Gastroesophageal sphincter (tissue), 4 donors: ENCODE results near the gene CAPZA2. TPM values are rescaled to one million over a fixed set of nuclear protein-coding genes. Genes with fewer than 3 reads are reported as not detected.
A peak's percentile ranks its signal among the peaks of the same experiment; 100 is the strongest.

Experiments used
- ATAC-seq: fragments of 150-250 bp; one replicate; pipeline ENCODE4 v1.9.1; 2016; ENCODE audit warnings: mild to moderate bottlenecking, moderate library complexity
- H3K27ac ChIP-seq, 4 donors: fragments of 200-600 bp; sonication (generic) in 3 of 4; 1 replicate in 3 of 4; 2 replicates in 1 of 4; pipeline ENCODE4 v1.5.1; 2016 to 2019
- H3K27me3 ChIP-seq: fragments of 200-600 bp; sonication (generic); one replicate; pipeline ENCODE4 v1.5.1; 2019
- H3K36me3 ChIP-seq, 2 donors: fragments of 200-600 bp; sonication (generic); one replicate each; pipeline ENCODE4 v1.5.1; 2019; ENCODE audit warnings: control low read depth in 1 of 2
- H3K4me1 ChIP-seq, 3 donors: fragments of 200-600 bp; sonication (generic); 1 replicate in 2 of 3; 2 replicates in 1 of 3; pipeline ENCODE4 v1.5.1; 2016 to 2019; ENCODE audit warnings: control low read depth in 2 of 3
- H3K4me3 ChIP-seq, 2 donors: fragments of 200-600 bp; sonication (generic); one replicate each; pipeline ENCODE4 v1.5.1; 2019; ENCODE audit warnings: mild to moderate bottlenecking in 1 of 2, moderate library complexity in 1 of 2
- H3K9me3 ChIP-seq, 3 donors: fragments of 200-600 bp; sonication (generic); one replicate each; pipeline ENCODE4 v1.5.1; 2017 to 2019; ENCODE audit warnings: control low read depth in 2 of 3
- EP300 ChIP-seq: sonication (generic); formaldehyde crosslinking; IDR thresholded peaks from one replicate; pipeline ENCODE4 v1.6.1; 2017; ENCODE audit warnings: antibody characterized with exemption, mild to moderate bottlenecking
- POLR2A ChIP-seq, 2 donors: fragments of 450-650 bp; IDR thresholded peaks; one replicate each; pipeline ENCODE4 v1.6.1; 2017; ENCODE audit warnings: antibody characterized with exemption in 2 of 2, mild to moderate bottlenecking in 2 of 2, moderate library complexity in 1 of 2
- POLR2AphosphoS5 ChIP-seq: sonication (generic); formaldehyde crosslinking; IDR thresholded peaks from one replicate; pipeline ENCODE4 v1.6.1; 2017; ENCODE audit warnings: antibody characterized with exemption
- WGBS, 2 donors: methylation state at CpG; one replicate each; pipeline ENCODE4 v1.1.5; 2018; ENCODE audit warnings: low coverage in 1 of 2; 5-methylcytosine and 5-hydroxymethylcytosine counted together
- total RNA-seq, 4 donors: library from RNA; depleted of rRNA; stranded (reverse); fragments of >200 nt; gene quantifications; one replicate each; pipeline ENCODE4 v1.1.0, GENCODE V29; 2016
- TF ChIP-seq, protein P1 (sequence below), 4 experiments: fragments of 200-600 bp in 2 of 4; fragments of 450-650 bp in 2 of 4; sonication (generic) in 1 of 4; IDR thresholded peaks; one replicate each; pipeline ENCODE4 v1.5.1; 2017 to 2019; ENCODE audit warnings: antibody characterized with exemption in 4 of 4, mild to moderate bottlenecking in 2 of 4, moderate library complexity in 2 of 4

CAPZA2 gene
- total RNA-seq, 4 donors from 2014 or later, result 171 to 275 (median 201) TPM

DNA sequence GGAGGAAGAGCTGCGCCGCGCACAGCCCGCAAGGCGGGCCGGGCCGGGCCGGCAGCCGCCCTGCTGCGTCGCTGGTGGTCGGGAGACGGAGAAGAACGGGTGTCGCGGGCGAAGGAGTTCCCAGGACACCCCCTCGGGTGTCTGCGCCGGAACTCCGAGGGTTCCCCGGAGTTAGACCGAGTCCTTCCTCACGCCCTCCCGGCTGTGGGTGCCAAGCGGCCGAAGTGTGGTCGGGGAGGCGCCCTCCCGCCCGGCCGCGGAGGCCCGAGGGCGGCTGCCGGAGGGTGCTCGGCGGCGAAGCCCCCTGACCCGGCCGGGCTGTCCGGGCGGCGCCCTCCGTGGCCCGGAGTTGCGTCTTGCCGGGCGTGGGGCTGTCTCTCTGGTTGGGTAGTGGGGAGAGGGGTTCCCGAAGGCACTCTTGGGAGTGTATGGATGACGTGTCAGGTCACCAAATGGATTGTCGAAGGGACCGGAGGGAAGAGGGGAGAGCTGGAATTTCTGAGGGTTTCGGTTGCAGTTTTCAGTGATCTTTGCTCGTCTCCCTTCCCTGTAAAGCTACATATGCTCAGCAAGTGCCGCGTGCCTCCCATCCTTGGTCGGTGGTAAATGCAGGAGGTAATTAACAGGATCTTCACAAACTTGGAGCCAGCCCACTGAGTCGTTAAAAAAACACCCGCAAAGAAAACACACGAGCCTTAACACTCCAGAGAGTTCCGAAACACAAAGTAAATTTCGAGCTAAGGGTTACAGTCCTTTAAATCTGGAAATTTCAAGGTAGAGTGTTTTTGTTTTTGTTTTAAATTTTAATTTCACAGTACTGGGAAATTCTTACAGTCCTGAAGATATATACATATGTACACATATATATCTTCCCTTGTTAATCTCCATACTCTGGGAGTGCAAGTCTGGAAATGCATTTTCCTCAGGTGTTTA is 91.8 kb downstream of the CAPZA2 start:
- Histone ChIP-seq H3K9me3 (no peaks in the 10 kb centered on the region), H3K27ac (peak overlapping the region; percentile 84 to 100 (median 98)), H3K4me3 (peak overlapping the region; percentile 54 to 86), H3K36me3 (no peaks in the 10 kb centered on the region), H3K27me3 (no peaks in the 10 kb centered on the region), H3K4me1 (peaks cover 4 to 41% (median 17%) of the 10 kb centered on the region in 3 donors)
- WGBS, 2 donors, result 0 to 1% methylated on average over 5 to 7 of the region's 63 CpGs
- peak in 1 of 2 donors; percentile 74 for TF ChIP-seq POLR2A (IDR thresholded peaks at IDR 0.05)
- no peak for TF ChIP-seq EP300
- TF ChIP-seq, protein P1, sequence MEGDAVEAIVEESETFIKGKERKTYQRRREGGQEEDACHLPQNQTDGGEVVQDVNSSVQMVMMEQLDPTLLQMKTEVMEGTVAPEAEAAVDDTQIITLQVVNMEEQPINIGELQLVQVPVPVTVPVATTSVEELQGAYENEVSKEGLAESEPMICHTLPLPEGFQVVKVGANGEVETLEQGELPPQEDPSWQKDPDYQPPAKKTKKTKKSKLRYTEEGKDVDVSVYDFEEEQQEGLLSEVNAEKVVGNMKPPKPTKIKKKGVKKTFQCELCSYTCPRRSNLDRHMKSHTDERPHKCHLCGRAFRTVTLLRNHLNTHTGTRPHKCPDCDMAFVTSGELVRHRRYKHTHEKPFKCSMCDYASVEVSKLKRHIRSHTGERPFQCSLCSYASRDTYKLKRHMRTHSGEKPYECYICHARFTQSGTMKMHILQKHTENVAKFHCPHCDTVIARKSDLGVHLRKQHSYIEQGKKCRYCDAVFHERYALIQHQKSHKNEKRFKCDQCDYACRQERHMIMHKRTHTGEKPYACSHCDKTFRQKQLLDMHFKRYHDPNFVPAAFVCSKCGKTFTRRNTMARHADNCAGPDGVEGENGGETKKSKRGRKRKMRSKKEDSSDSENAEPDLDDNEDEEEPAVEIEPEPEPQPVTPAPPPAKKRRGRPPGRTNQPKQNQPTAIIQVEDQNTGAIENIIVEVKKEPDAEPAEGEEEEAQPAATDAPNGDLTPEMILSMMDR (IDR thresholded peaks at IDR 0.05), result no peak
- peak; percentile 18 for TF ChIP-seq POLR2AphosphoS5
- peak; percentile 65 for ATAC-seq

DNA sequence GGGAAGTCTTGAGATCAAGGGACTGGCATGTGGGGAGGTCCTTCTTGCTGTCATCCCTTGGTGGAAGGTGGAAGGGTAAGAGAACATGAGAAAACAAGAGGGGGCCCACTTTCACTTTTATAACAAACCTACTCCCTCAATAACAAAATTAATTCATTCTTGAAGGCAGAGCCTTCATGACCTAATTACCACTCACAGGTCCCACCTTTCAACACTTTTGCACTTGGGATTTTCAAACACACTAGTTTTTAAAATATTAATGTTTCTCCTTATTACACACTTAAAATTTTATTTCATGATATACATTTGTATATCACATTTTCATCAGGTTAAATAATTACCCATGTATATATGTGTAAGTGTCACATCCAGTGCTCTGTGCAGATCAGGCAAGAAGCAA is 93.0 kb downstream of the CAPZA2 start:
- H3K27me3 ChIP-seq, result no peaks in the 10 kb centered on the region
- no peak for ATAC-seq
- peak overlapping the region; percentile 84 to 100 (median 98) for H3K27ac ChIP-seq
- no peaks in the 10 kb centered on the region for H3K36me3 ChIP-seq
- H3K9me3 ChIP-seq, result no peaks in the 10 kb centered on the region
- TF ChIP-seq POLR2AphosphoS5 (no peak), POLR2A (IDR thresholded peaks at IDR 0.05) (no peak), EP300 (no peak)
- TF ChIP-seq, protein P1 (IDR thresholded peaks at IDR 0.05), result no peak
- peaks cover 4 to 41% (median 17%) of the 10 kb centered on the region in 3 donors for H3K4me1 ChIP-seq
- peak overlapping the region; percentile 54 to 86 for H3K4me3 ChIP-seq

DNA sequence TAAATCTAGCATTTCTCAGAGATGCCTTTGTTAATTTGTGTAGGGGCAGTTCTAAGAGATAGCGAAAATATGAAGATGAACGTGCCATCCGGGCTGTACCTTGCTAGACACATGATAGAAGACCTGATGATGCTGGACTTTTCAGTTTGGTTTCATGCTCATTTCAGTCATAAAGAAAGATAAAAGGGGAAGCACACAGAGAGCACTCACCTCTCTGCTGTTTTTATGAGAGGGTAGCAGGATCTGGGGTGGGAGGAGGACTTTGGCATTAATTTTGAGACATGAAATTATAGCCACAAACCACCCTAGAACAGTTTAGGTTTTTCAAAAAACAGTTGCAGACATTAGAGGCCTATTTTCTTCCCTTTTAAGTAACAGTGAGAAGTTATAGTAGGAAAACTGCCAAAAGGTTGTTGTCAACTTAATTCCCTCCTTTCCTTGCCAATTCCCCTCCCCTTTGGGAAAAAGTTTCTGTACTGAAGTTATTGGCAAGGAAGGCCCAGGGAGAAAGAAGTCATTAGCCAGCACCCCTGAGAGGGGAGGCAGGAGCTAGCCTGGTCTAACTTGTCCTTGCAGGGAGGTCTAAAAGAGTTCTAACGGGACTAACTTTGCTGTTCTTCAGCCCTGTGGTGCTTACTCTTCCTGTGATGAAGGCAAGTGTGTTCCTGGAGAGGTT is 93.6 kb downstream of the CAPZA2 start:
- H3K4me3 ChIP-seq, result no peak overlapping the region
- 37 to 41% methylated on average over 4 of the region's 4 CpGs for WGBS, 2 donors
- no peaks in the 10 kb centered on the region for H3K36me3 ChIP-seq
- H3K9me3 ChIP-seq, result no peaks in the 10 kb centered on the region
- TF ChIP-seq POLR2AphosphoS5, result no peak
- no peak for TF ChIP-seq EP300
- TF ChIP-seq, protein P1 (IDR thresholded peaks at IDR 0.05), result no peak
- TF ChIP-seq POLR2A (IDR thresholded peaks at IDR 0.05), result no peak
- H3K27me3 ChIP-seq, result no peaks in the 10 kb centered on the region
- peak overlapping the region; percentile 84 to 100 (median 98) for H3K27ac ChIP-seq
- ATAC-seq, result no peak
- peaks cover 4 to 41% (median 17%) of the 10 kb centered on the region in 3 donors for H3K4me1 ChIP-seq

DNA sequence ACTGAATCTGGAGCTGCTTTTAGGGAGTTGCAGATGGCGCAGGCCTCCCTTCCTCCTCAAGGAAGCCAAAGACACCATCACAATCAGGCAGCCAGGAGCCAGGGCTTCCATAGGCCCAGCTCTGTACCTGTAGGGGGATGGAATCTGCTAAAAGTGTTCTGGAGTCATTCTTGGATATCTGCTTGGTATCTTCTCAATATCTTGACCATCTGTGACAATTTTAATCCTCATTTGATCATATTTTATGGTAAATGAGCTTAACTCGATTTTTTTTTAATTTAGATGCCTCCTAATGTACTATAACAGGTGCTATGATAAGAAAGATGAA is 94.1 kb downstream of the CAPZA2 start:
- Histone ChIP-seq H3K27me3 (no peaks in the 10 kb centered on the region), H3K9me3 (no peaks in the 10 kb centered on the region), H3K27ac (peak overlapping the region; percentile 84 to 100 (median 98)), H3K36me3 (no peaks in the 10 kb centered on the region), H3K4me1 (peaks cover 4 to 41% (median 17%) of the 10 kb centered on the region in 3 donors), H3K4me3 (no peak overlapping the region)
- no peak for ATAC-seq
- WGBS, 2 donors, result 67 to 86% methylated on average over 1 of the region's 2 CpGs
- TF ChIP-seq POLR2AphosphoS5 (no peak), POLR2A (IDR thresholded peaks at IDR 0.05) (no peak), EP300 (no peak)
- TF ChIP-seq, protein P1 (IDR thresholded peaks at IDR 0.05), result no peak
